ENCODE data around the gene PTH1R.

- TF ChIP-seq CTCF (IDR thresholded peaks at IDR 0.05), result no peak
- no peak for TF ChIP-seq POLR2A (IDR thresholded peaks at IDR 0.05)
Observed at GRCh38 chr3:46870651-46871050, 6.9 kb upstream of the PTH1R start.

All from heart left ventricle (tissue), 13 donors.